Calu3 (cell line): ENCODE data around the gene ZNF511. TPM values are rescaled to one million over a fixed set of nuclear protein-coding genes. Genes with fewer than 3 reads are reported as not detected.

Experiments
- BruUV-seq: library from RNA; stranded (reverse); fragments of 400-500 nt; replicated peaks from 2 replicates; lab custom pipeline; 2021; lab: Mats Ljungman, UMichigan
- CTCF ChIA-PET: fragments of 300-600 bp; sonication (Branson Sonifier 250); formaldehyde crosslinking; loops from one replicate; lab custom pipeline; 2022; ENCODE audit warnings: antibody characterized with exemption; lab: Charles Lee
- DNase-seq: peaks from one replicate; pipeline ENCODE4 v3.0.0; 2022
- H3K27ac Mint-ChIP-seq: one replicate; pipeline ENCODE4 v1.8.0; 2022; ENCODE audit warnings: mixed read lengths; ENCODE audit not compliant: unreplicated experiment
- H3K27me3 Mint-ChIP-seq: one replicate; pipeline ENCODE4 v1.8.0; 2022; ENCODE audit warnings: mixed read lengths; ENCODE audit not compliant: unreplicated experiment
- H3K36me3 Mint-ChIP-seq: one replicate; pipeline ENCODE4 v1.8.0; 2022; ENCODE audit warnings: mild to moderate bottlenecking, moderate library complexity, mixed read lengths; ENCODE audit not compliant: insufficient read depth, unreplicated experiment
- H3K4me1 Mint-ChIP-seq: one replicate; pipeline ENCODE4 v1.8.0; 2022; ENCODE audit warnings: mild to moderate bottlenecking, low read depth, mixed read lengths; ENCODE audit not compliant: unreplicated experiment
- H3K4me3 Mint-ChIP-seq: one replicate; pipeline ENCODE4 v1.8.0; 2022; ENCODE audit warnings: mild to moderate bottlenecking, low read depth, moderate library complexity, mixed read lengths; ENCODE audit not compliant: unreplicated experiment
- H3K9me3 Mint-ChIP-seq: one replicate; pipeline ENCODE4 v1.8.0; 2022; ENCODE audit warnings: low read depth, mixed read lengths; ENCODE audit not compliant: unreplicated experiment
- CTCF ChIP-seq: fragments of 200-600 bp; IDR thresholded peaks from one replicate; pipeline ENCODE4 v1.8.0; 2022; ENCODE audit warnings: antibody characterized with exemption; ENCODE audit not compliant: unreplicated experiment
- intact Hi-C: fragments of 100-400 bp; cut with micrococcal nuclease; formaldehyde crosslinking; loops from one replicate; pipeline ENCODE4 v1.10.0; 2022; ENCODE audit not compliant: unreplicated experiment
- total RNA-seq: library from RNA; stranded (reverse); gene quantifications from 2 replicates; pipeline ENCODE4 v1.2.3, GENCODE V29; 2022

ZNF511 gene
- total RNA-seq, 1 experiment from 2014 or later = 24.0 TPM

GRCh38 chr10:133332936-133333699 lies 24.4 kb downstream of the ZNF511 start:
- TF ChIP-seq CTCF = no peak
- no peaks in the 10 kb centered on the region for H3K9me3 Mint-ChIP-seq
- intact Hi-C loops = no loop called here
- peaks cover 11% of the 10 kb centered on the region for H3K4me1 Mint-ChIP-seq
- no peak overlapping the region for H3K4me3 Mint-ChIP-seq
- peaks cover 9% of the 10 kb centered on the region for H3K36me3 Mint-ChIP-seq
- BruUV-seq = no TSS peak
- no peak overlapping the region for H3K27ac Mint-ChIP-seq
- CTCF ChIA-PET = no interaction called here
- no peak for DNase-seq
- peaks cover 64% of the 10 kb centered on the region for H3K27me3 Mint-ChIP-seq

DNA sequence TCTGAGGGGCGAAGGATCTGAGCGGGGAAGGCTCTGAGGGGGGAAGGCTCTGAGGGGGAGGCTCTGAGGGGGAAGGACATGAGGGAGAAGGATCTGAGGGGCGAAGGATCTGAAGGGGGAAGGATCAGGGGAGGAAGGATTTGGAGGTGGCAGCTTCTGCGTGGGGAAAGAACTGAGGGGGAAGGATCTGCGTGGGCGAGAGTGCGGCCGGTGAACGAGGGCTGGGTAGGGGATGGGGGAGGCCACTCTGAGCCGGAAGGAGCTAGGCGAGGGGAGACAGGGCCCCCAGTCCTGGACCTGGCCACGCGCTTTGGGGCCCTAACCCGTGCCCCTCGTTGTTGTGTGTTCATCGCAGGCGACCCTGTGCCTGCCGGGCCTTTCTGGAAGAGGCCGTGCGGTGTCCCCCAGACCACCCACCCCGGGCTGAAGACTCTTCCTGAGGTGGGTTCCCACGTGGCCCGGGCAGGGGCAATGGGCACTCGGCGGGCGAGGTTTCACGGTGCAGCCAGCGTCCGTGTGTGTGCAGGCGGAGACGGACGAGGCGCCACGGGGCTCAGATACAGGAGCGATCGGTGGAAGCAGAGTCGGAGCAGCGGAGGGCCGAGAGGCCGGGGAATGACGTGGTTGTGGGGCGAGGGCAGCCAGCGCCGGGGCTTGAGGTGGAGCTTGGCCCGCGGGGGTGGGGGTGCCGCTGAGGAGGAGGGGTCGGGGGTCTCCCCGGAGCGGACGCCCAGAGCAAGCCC lies 26.0 kb downstream of the ZNF511 start:
- DNase-seq = no peak
- Mint-ChIP-seq H3K9me3 (no peaks in the 10 kb centered on the region), H3K4me3 (peak overlapping the region; percentile 59), H3K27me3 (peaks cover 53% of the 10 kb centered on the region), H3K4me1 (peaks cover 6% of the 10 kb centered on the region), H3K27ac (peak overlapping the region; percentile 14), H3K36me3 (peaks cover 9% of the 10 kb centered on the region)
- CTCF ChIA-PET = no interaction called here
- intact Hi-C loops = no loop called here
- no peak for TF ChIP-seq CTCF
- no TSS peak for BruUV-seq

DNA sequence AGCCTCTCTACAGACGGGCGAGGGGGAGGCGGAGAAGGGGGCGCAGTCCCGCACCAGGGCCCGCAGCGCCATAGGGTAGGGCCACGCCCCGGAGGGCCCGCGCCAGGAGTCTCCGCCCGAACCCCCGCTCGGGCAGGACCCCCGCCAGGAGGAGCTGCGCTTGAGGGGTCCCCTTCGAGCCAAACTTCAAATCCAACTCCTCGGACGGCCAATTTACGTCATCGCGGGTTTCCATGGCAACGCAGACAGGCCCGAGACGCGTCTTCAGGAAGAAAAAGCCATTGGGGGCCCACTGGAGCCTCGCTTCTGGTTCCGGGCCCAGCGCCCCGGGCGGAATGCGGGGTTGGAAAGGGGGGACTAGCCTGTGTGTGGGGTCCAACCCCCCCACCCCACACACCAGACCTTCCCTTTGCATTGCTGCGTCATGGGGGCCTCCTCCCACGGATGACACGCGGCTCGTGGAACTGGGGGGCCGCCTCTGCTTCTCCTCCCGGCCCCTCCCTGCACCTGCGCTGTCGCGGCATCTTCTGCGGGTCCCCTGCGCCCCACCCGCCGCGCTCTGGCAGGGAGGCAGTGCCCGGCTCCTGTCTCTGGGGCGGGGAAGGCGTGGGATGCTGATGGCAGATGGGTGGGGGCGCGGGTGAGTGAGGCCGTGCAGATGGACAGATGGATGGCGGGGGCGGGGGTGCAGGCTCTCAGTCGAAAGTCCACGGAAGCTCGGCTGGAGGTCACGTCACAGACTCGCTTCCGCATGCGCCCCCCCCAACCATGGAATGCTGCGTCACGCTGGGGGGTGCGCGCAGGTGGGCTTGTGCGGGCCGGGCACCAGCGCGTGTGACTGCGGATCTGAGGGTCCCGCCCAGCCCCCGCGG lies 26.8 kb downstream of the ZNF511 start:
- peak; percentile 38 for DNase-seq
- Mint-ChIP-seq H3K4me3 (peak overlapping the region; percentile 59), H3K4me1 (no peaks in the 10 kb centered on the region), H3K36me3 (peaks cover 9% of the 10 kb centered on the region), H3K27ac (peak overlapping the region; percentile 14), H3K9me3 (no peaks in the 10 kb centered on the region), H3K27me3 (peaks cover 45% of the 10 kb centered on the region)
- BruUV-seq = no TSS peak
- intact Hi-C loops = no loop called here
- TF ChIP-seq CTCF = no peak
- CTCF ChIA-PET = no interaction called here

GRCh38 chr10:133336118-133336576 lies 27.4 kb downstream of the ZNF511 start:
- no peak for DNase-seq
- CTCF ChIA-PET = no interaction called here
- peaks cover 43% of the 10 kb centered on the region for H3K27me3 Mint-ChIP-seq
- peak overlapping the region; percentile 59 for H3K4me3 Mint-ChIP-seq
- BruUV-seq = no TSS peak
- H3K36me3 Mint-ChIP-seq = peaks cover 9% of the 10 kb centered on the region
- intact Hi-C loops = no loop called here
- H3K4me1 Mint-ChIP-seq = no peaks in the 10 kb centered on the region
- TF ChIP-seq CTCF = no peak
- H3K27ac Mint-ChIP-seq = no peak overlapping the region
- H3K9me3 Mint-ChIP-seq = no peaks in the 10 kb centered on the region
